Measurements from ENCODE around the gene AHCY.
"Not testable (repeated sequence)": the region's sequence is repeated elsewhere in the genome, so short reads cannot be mapped to it uniquely, and the experiment has no call there.

The AHCY gene

GRCh38 chr20:34260208-34260942, 42.8 kb downstream of the AHCY start:
- H3K4me1 ChIP-seq (ENCODE audit: control insufficient read depth, low read depth, low read length), result no peaks in the 10 kb centered on the region
- no peak overlapping the region for H4K8ac ChIP-seq (ENCODE audit: low read depth, low read length)
- H2BK5ac ChIP-seq (ENCODE audit: low read length), result no peak overlapping the region
- no peaks in the 10 kb centered on the region for H3K79me2 ChIP-seq (ENCODE audit: control insufficient read depth, insufficient read depth, low read length)
- H3K23ac ChIP-seq (ENCODE audit: low read length), result no peak overlapping the region
- H3K27ac ChIP-seq (ENCODE audit: low read depth, low read length), result no peak overlapping the region
- no peak overlapping the region for H2BK120ac ChIP-seq (ENCODE audit: low read depth, low read length)
- no peaks in the 10 kb centered on the region for H3K36me3 ChIP-seq (ENCODE audit: control insufficient read depth, insufficient read depth, low read length)
- no peak for DNase-seq
- H2AK5ac ChIP-seq (ENCODE audit: low read length), result no peak overlapping the region
- H3K79me1 ChIP-seq (ENCODE audit: low read length), result no peaks in the 10 kb centered on the region
- H3K4me3 ChIP-seq (ENCODE audit: low read length), result no peak overlapping the region
- no peaks in the 10 kb centered on the region for H3K27me3 ChIP-seq (ENCODE audit: insufficient read depth, low read length, poor library complexity)
- H3K18ac ChIP-seq (ENCODE audit: low read length), result no peak overlapping the region
- H3K4ac ChIP-seq (ENCODE audit: low read depth, low read length), result no peak overlapping the region
- WGBS (ENCODE audit: extremely low coverage, insufficient coverage, low lambda C conversion rate), result no CpG with 5 or more reads among the region's 5 CpGs
- H4K5ac ChIP-seq (ENCODE audit: low read length), result no peak overlapping the region
- no peak overlapping the region for H3K4me2 ChIP-seq (ENCODE audit: low read length)
- no peak overlapping the region for H3K9ac ChIP-seq (ENCODE audit: low read length)
- no peak overlapping the region for H2BK15ac ChIP-seq (replicated peaks; ENCODE audit: low read depth)
- H3K56ac ChIP-seq (ENCODE audit: low read length), result no peak overlapping the region

- WGBS (ENCODE audit: extremely low coverage, insufficient coverage, low lambda C conversion rate), result no CpG with 5 or more reads among the region's 5 CpGs
- H3K27me3 ChIP-seq (ENCODE audit: insufficient read depth, low read length, poor library complexity), result no peaks in the 10 kb centered on the region
- no peaks in the 10 kb centered on the region for H3K36me3 ChIP-seq (ENCODE audit: control insufficient read depth, insufficient read depth, low read length)
- no peak overlapping the region for H3K4me3 ChIP-seq (ENCODE audit: low read length)
- no peak overlapping the region for H2BK15ac ChIP-seq (replicated peaks; ENCODE audit: low read depth)
- no peak overlapping the region for H3K27ac ChIP-seq (ENCODE audit: low read depth, low read length)
- H4K8ac ChIP-seq (ENCODE audit: low read depth, low read length), result no peak overlapping the region
- H2BK5ac ChIP-seq (ENCODE audit: low read length), result no peak overlapping the region
- no peak overlapping the region for H2AK5ac ChIP-seq (ENCODE audit: low read length)
- H2BK120ac ChIP-seq (ENCODE audit: low read depth, low read length), result no peak overlapping the region
- no peak for DNase-seq
- H4K5ac ChIP-seq (ENCODE audit: low read length), result no peak overlapping the region
- H3K79me2 ChIP-seq (ENCODE audit: control insufficient read depth, insufficient read depth, low read length), result no peaks in the 10 kb centered on the region
- H3K79me1 ChIP-seq (ENCODE audit: low read length), result no peaks in the 10 kb centered on the region
- no peaks in the 10 kb centered on the region for H3K4me1 ChIP-seq (ENCODE audit: control insufficient read depth, low read depth, low read length)
- no peak overlapping the region for H3K4ac ChIP-seq (ENCODE audit: low read depth, low read length)
- H3K23ac ChIP-seq (ENCODE audit: low read length), result no peak overlapping the region
- H3K56ac ChIP-seq (ENCODE audit: low read length), result no peak overlapping the region
- H3K18ac ChIP-seq (ENCODE audit: low read length), result no peak overlapping the region
- H3K4me2 ChIP-seq (ENCODE audit: low read length), result no peak overlapping the region
- no peak overlapping the region for H3K9ac ChIP-seq (ENCODE audit: low read length)
Measured at GRCh38 chr20:34256629-34257124, 46.5 kb downstream of the AHCY start.

- H3K4me2 ChIP-seq (ENCODE audit: low read length), result no peak overlapping the region
- no peaks in the 10 kb centered on the region for H3K27me3 ChIP-seq (ENCODE audit: insufficient read depth, low read length, poor library complexity)
- no peak overlapping the region for H4K8ac ChIP-seq (ENCODE audit: low read depth, low read length)
- no peak overlapping the region for H3K4me3 ChIP-seq (ENCODE audit: low read length)
- H3K79me1 ChIP-seq (ENCODE audit: low read length), result no peaks in the 10 kb centered on the region
- no peaks in the 10 kb centered on the region for H3K36me3 ChIP-seq (ENCODE audit: control insufficient read depth, insufficient read depth, low read length)
- no peak overlapping the region for H2BK5ac ChIP-seq (ENCODE audit: low read length)
- H3K56ac ChIP-seq (ENCODE audit: low read length), result no peak overlapping the region
- no peak overlapping the region for H3K4ac ChIP-seq (ENCODE audit: low read depth, low read length)
- DNase-seq, result no peak
- H4K5ac ChIP-seq (ENCODE audit: low read length), result no peak overlapping the region
- no peaks in the 10 kb centered on the region for H3K79me2 ChIP-seq (ENCODE audit: control insufficient read depth, insufficient read depth, low read length)
- no peak overlapping the region for H2BK15ac ChIP-seq (replicated peaks; ENCODE audit: low read depth)
- no peak overlapping the region for H3K18ac ChIP-seq (ENCODE audit: low read length)
- H3K9ac ChIP-seq (ENCODE audit: low read length), result no peak overlapping the region
- no peaks in the 10 kb centered on the region for H3K4me1 ChIP-seq (ENCODE audit: control insufficient read depth, low read depth, low read length)
- H3K27ac ChIP-seq (ENCODE audit: low read depth, low read length), result no peak overlapping the region
- H2BK120ac ChIP-seq (ENCODE audit: low read depth, low read length), result no peak overlapping the region
- no CpG with 5 or more reads among the region's 1 CpG for WGBS (ENCODE audit: extremely low coverage, insufficient coverage, low lambda C conversion rate)
- no peak overlapping the region for H3K23ac ChIP-seq (ENCODE audit: low read length)
- no peak overlapping the region for H2AK5ac ChIP-seq (ENCODE audit: low read length)
Measured at GRCh38 chr20:34254979-34255378, 48.2 kb downstream of the AHCY start.

GRCh38 chr20:34252431-34253086, 50.6 kb downstream of the AHCY start:
- WGBS (ENCODE audit: extremely low coverage, insufficient coverage, low lambda C conversion rate), result no CpG with 5 or more reads among the region's 7 CpGs
- not testable (repeated sequence) for H2BK5ac ChIP-seq (ENCODE audit: low read length); H3K27ac ChIP-seq (ENCODE audit: low read depth, low read length); H3K4me1 ChIP-seq (ENCODE audit: control insufficient read depth, low read depth, low read length); H3K23ac ChIP-seq (ENCODE audit: low read length); H3K4me2 ChIP-seq (ENCODE audit: low read length); H3K36me3 ChIP-seq (ENCODE audit: control insufficient read depth, insufficient read depth, low read length); H3K27me3 ChIP-seq (ENCODE audit: insufficient read depth, low read length, poor library complexity); H3K4ac ChIP-seq (ENCODE audit: low read depth, low read length); H3K4me3 ChIP-seq (ENCODE audit: low read length); H3K18ac ChIP-seq (ENCODE audit: low read length); H3K56ac ChIP-seq (ENCODE audit: low read length); H2BK15ac ChIP-seq (replicated peaks; ENCODE audit: low read depth); H3K9ac ChIP-seq (ENCODE audit: low read length); H3K79me2 ChIP-seq (ENCODE audit: control insufficient read depth, insufficient read depth, low read length); H2BK120ac ChIP-seq (ENCODE audit: low read depth, low read length); H3K79me1 ChIP-seq (ENCODE audit: low read length); H4K8ac ChIP-seq (ENCODE audit: low read depth, low read length); H4K5ac ChIP-seq (ENCODE audit: low read length); H2AK5ac ChIP-seq (ENCODE audit: low read length)
- DNase-seq, result peak; percentile 48

- H3K27me3 ChIP-seq (ENCODE audit: insufficient read depth, low read length, poor library complexity), result no peaks in the 10 kb centered on the region
- H3K36me3 ChIP-seq (ENCODE audit: control insufficient read depth, insufficient read depth, low read length), result no peaks in the 10 kb centered on the region
- no peak overlapping the region for H3K56ac ChIP-seq (ENCODE audit: low read length)
- H3K27ac ChIP-seq (ENCODE audit: low read depth, low read length), result no peak overlapping the region
- no peaks in the 10 kb centered on the region for H3K4me1 ChIP-seq (ENCODE audit: control insufficient read depth, low read depth, low read length)
- no peak overlapping the region for H4K5ac ChIP-seq (ENCODE audit: low read length)
- no peak overlapping the region for H2BK120ac ChIP-seq (ENCODE audit: low read depth, low read length)
- H3K4ac ChIP-seq (ENCODE audit: low read depth, low read length), result no peak overlapping the region
- H2BK15ac ChIP-seq (replicated peaks; ENCODE audit: low read depth), result no peak overlapping the region
- no peak overlapping the region for H3K18ac ChIP-seq (ENCODE audit: low read length)
- no CpG with 5 or more reads among the region's 2 CpGs for WGBS (ENCODE audit: extremely low coverage, insufficient coverage, low lambda C conversion rate)
- no peaks in the 10 kb centered on the region for H3K79me2 ChIP-seq (ENCODE audit: control insufficient read depth, insufficient read depth, low read length)
- H4K8ac ChIP-seq (ENCODE audit: low read depth, low read length), result no peak overlapping the region
- H3K4me3 ChIP-seq (ENCODE audit: low read length), result no peak overlapping the region
- no peaks in the 10 kb centered on the region for H3K79me1 ChIP-seq (ENCODE audit: low read length)
- H3K9ac ChIP-seq (ENCODE audit: low read length), result no peak overlapping the region
- no peak overlapping the region for H2BK5ac ChIP-seq (ENCODE audit: low read length)
- no peak overlapping the region for H3K4me2 ChIP-seq (ENCODE audit: low read length)
- no peak overlapping the region for H3K23ac ChIP-seq (ENCODE audit: low read length)
- H2AK5ac ChIP-seq (ENCODE audit: low read length), result no peak overlapping the region
- DNase-seq, result no peak
Measured at GRCh38 chr20:34251619-34252018, 51.5 kb downstream of the AHCY start.
